ENCODE measurements around the gene EPSTI1.
"Not testable (repeated sequence)": the region's sequence is repeated elsewhere in the genome, so short reads cannot be mapped to it uniquely, and the experiment has no call there.

Gene EPSTI1

GRCh38 chr13:42991898-42992763, at the start of gene EPSTI1:
Gene EPSTI1, minus strand, starts transcription at chr13:42992241. Its CDS starts 76 bp downstream, at chr13:42992165.
- peak within 1 kb of the TSS; percentile 69 for H3K4me3 ChIP-seq (ENCODE audit: low read depth, low read length)
- DNase-seq (ENCODE audit: low read depth), result peak; percentile 90
- TF ChIP-seq CTCF (conservative IDR thresholded peaks at IDR 0.05; ENCODE audit: low read depth, low read length), result no peak

- peak; percentile 41 for DNase-seq (ENCODE audit: low read depth)
- no peak for TF ChIP-seq CTCF (conservative IDR thresholded peaks at IDR 0.05; ENCODE audit: low read depth, low read length)
These were observed 49.4 kb upstream of the EPSTI1 start for GRCh38 chr13:43041369-43041921.

GRCh38 chr13:43040581-43041368, 48.7 kb upstream of the EPSTI1 start:
- H3K4me3 ChIP-seq (ENCODE audit: low read depth, low read length); DNase-seq (ENCODE audit: low read depth): not testable (repeated sequence)

More at GRCh38 chr13:43041369-43041921, 49.4 kb upstream of the EPSTI1 start:
- no peak overlapping the region for H3K4me3 ChIP-seq (ENCODE audit: low read depth, low read length)

- DNase-seq (ENCODE audit: low read depth), result no peak
- no peak overlapping the region for H3K4me3 ChIP-seq (ENCODE audit: low read depth, low read length)
- TF ChIP-seq CTCF (conservative IDR thresholded peaks at IDR 0.05; ENCODE audit: low read depth, low read length), result no peak
These were observed 47.9 kb upstream of the EPSTI1 start for GRCh38 chr13:43039966-43040365.

GRCh38 chr13:43036351-43037250, 44.6 kb upstream of the EPSTI1 start:
- no peak overlapping the region for H3K4me3 ChIP-seq (ENCODE audit: low read depth, low read length)
- no peak for DNase-seq (ENCODE audit: low read depth)
- no peak for TF ChIP-seq CTCF (conservative IDR thresholded peaks at IDR 0.05; ENCODE audit: low read depth, low read length)

GRCh38 chr13:43033038-43033437, 41.0 kb upstream of the EPSTI1 start:
- no peak for DNase-seq (ENCODE audit: low read depth)
- no peak overlapping the region for H3K4me3 ChIP-seq (ENCODE audit: low read depth, low read length)
- no peak for TF ChIP-seq CTCF (conservative IDR thresholded peaks at IDR 0.05; ENCODE audit: low read depth, low read length)

All from choroid plexus epithelial cell (primary cell).